Measurements from ENCODE around the gene TAF4B.
"Not testable (repeated sequence)": the region's sequence is repeated elsewhere in the genome, so short reads cannot be mapped to it uniquely, and the experiment has no call there.

The TAF4B gene

GRCh38 chr18:26425148-26425531 is 198.9 kb downstream of the TAF4B start:
- DNase-seq: no peak

GRCh38 chr18:26429535-26430226 is 203.4 kb downstream of the TAF4B start:
- no peak for DNase-seq

- DNase-seq: no peak
Observed at GRCh38 chr18:26432651-26433424, 206.6 kb downstream of the TAF4B start.

GRCh38 chr18:26434887-26435286 is 208.6 kb downstream of the TAF4B start:
- no peak for DNase-seq

- DNase-seq: no peak
Observed at GRCh38 chr18:26435415-26436095, 209.3 kb downstream of the TAF4B start.

GRCh38 chr18:26436176-26437051 is 210.2 kb downstream of the TAF4B start:
- no peak for DNase-seq

- DNase-seq: not testable (repeated sequence)
Observed at GRCh38 chr18:26437634-26438033, 211.4 kb downstream of the TAF4B start.

- no peak for DNase-seq
Observed at GRCh38 chr18:26438980-26439379, 212.7 kb downstream of the TAF4B start.

GRCh38 chr18:26439537-26439936 is 213.3 kb downstream of the TAF4B start:
- DNase-seq: no peak

GRCh38 chr18:26440644-26441043 is 214.4 kb downstream of the TAF4B start:
- no peak for DNase-seq
